Superior temporal gyrus (tissue), 1 donor: Measurements from ENCODE around the gene NR3C2.

Source experiments
- DNase-seq: peaks from one replicate; pipeline ENCODE4 v3.0.0-alpha.2; 2016; ENCODE audit errors: extremely low spot score

NR3C2 gene

GRCh38 chr4:148441986-148442831 lies at the start of gene NR3C2:
Gene NR3C2, minus strand, starts transcription at chr4:148442414.
- peak; percentile 99 for DNase-seq

GRCh38 chr4:148487181-148487580 lies 45.0 kb upstream of the NR3C2 start:
- DNase-seq = no peak

GRCh38 chr4:148481636-148482035 lies 39.4 kb upstream of the NR3C2 start:
- DNase-seq = no peak

GRCh38 chr4:148477276-148477675 lies 35.1 kb upstream of the NR3C2 start:
- no peak for DNase-seq

- DNase-seq = no peak
Observed at GRCh38 chr4:148469938-148470337, 27.7 kb upstream of the NR3C2 start.

GRCh38 chr4:148454835-148455234 lies 12.6 kb upstream of the NR3C2 start:
- no peak for DNase-seq

DNA sequence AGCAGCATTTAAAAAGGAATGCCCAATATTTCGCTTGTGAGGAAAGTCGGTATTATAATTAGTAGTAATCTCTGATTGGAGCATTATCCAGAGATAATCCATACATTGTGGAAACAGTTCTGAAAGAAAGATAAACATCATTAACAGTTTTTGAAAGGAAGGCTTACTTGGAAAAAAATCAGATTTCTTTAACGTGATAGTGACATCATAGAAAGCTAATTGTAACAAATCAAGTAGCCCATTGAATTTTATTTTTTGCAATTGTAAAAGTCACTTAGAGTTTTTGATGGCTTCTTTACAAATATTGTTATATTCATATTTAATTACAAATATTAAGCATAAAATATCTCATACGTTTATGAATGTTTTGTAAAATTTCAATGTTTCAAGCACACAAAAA lies 11.6 kb upstream of the NR3C2 start:
- no peak for DNase-seq

GRCh38 chr4:148452970-148453369 lies 10.8 kb upstream of the NR3C2 start:
- DNase-seq = no peak

DNA sequence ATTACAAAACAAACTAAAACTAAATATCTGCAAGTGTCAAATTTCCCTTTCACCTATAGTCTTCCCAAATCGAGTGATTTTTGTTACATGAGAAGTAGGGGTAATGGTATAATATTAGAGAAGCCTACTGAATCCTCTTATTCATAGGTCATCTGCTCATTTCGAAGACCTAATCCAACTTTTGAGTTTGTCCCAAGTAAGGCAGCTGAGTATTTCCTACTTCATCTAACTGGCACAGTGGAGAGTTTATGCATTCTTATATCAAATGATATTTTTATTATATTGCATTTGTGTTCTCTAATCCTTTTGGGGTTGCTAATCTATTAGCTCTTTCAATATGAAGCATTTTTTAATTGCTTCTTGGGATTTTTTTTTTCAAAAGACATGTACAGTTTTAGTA lies 7.7 kb upstream of the NR3C2 start:
- no peak for DNase-seq

DNA sequence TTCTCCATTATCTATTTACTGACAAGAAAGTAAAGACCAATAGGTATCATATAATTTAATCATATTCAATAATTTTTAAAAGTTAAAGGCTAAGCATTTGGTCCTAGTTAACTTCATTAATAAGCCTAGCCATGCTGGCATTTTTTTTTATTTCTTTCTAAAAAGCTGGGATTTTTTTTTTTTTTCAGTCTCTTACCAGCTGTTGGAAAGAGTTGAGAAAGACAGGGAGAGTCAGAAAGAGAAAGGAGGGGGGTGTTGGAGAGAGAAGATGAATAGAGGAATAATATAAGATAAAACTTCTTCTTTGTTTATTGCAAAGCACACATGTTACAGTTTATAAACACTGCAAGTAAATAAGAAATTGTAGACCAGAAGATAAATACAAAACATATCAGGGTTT lies 5.9 kb upstream of the NR3C2 start:
- DNase-seq = no peak

DNA sequence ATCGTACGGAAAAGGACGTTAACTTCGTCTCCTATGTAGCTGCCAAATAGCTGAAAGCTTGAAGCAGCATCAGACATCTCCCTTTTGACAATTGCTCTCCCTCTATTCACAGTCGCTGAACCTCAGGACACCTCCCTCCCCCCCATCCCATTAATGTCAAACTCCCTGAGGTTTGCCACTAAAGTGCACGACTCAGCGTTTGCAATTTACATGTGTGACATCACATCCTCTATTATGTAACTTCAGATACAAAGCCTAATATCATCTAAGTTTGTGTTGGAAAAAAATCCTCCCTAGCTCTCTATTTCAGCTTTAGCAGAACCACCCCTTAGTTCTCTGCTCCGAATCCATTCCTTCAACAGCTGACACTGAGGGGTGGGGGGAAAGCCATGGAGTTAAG lies 5.5 kb upstream of the NR3C2 start:
- no peak for DNase-seq

- no peak for DNase-seq
Observed at GRCh38 chr4:148445860-148446330, 3.7 kb upstream of the NR3C2 start.

- no peak for DNase-seq
Observed at GRCh38 chr4:148445071-148445859, 3.1 kb upstream of the NR3C2 start.

GRCh38 chr4:148444296-148445070 lies 2.3 kb upstream of the NR3C2 start:
- no peak for DNase-seq

DNA sequence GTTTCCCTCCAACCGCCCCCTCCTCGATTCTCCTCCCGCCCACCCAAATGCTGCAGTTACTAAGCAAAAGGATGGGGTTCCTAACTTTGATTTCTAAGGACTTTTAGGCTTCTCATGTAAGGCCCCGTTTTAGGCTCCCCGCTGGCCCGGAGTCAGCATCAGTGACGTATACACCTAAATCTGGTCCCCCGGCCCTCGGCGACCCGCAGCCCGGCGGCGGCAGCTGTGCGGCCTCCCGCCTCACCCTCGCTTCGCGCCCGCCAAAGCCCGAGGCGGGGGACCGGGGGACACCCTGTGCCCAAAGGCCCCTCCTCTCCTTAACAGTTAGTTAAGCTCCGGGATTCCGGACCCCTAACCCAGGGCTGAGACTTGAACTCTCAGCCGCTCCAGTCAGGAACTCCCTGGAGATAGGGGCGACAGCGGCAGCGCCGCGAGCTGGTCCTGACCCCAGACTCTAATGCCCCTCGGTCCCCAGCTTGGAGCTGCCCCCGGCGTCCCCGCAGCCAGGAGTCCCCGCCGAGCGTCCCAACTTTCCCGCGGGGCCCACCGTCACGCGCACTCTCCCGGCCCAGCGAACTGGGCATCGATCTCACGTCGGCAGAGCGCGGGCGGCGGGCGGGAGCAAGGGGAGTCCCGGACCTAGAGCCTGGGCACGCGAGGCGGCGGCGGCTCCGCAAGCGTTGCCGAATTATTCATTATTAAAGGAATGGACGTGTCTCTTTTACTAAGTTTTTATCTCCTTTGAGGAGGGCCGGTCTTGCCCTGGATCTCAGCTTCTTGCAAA lies 1.5 kb upstream of the NR3C2 start:
- DNase-seq = peak; percentile 32

- DNase-seq = peak; percentile 60
Observed at GRCh38 chr4:148442832-148443511, 758 bp upstream of the NR3C2 start.

DNA sequence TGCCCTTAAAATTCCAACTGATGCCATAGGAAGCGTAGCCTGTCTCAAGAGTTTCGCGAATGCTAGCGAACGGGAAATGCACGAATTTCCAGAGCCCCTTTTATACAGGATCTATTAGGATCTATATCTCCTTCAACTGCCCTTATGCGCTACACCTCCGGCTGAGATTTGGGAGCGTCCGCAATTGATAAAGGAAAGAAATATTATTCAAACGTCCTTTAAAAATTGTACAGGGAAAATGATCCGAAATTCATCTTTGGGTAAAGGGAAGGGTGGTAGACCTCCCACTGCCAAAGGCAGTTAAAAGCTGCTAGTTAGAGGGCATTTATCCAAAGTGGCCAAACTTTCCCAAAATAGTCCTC lies 609 bp downstream of the NR3C2 start:
- DNase-seq = peak; percentile 64

DNA sequence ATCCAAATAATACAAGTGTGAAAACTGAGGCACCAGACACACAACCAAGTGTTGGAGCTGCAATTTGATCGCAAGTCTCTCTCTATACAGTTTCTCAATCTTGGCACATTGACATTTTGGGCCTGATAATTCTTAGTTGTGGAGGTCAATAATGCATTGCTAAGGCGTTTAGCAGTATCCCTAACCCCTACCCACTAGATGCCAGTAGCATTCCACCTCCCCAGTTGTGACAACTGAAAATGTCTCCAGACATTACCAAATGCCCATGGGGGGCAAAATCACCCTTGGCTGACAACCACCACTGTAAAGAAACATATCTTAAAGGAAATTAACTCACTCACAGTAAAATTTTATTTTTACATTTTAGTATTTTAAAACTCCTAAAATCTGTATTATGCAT lies 4.2 kb downstream of the NR3C2 start:
- no peak for DNase-seq

- no peak for DNase-seq
Observed at GRCh38 chr4:148437439-148437838, 4.8 kb downstream of the NR3C2 start.

DNA sequence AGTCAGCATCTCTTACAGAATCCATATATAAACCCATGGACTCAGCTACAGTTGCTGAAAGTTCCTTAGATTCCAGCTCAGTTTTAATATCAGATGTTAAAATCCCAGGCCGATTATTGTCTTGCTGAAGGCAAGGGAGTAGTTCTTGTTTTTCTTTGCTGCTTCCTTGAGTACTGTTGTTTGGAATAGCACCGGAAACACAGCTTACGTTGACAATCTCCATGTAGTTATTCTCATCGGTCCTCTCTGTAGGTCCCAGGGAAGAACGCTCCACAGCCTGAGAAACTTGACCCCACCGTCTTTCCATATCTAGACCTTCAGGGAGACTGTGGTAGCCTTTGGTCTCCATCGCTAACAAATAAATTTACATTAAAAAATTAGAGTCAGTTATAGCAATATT lies 5.7 kb downstream of the NR3C2 start:
- no peak for DNase-seq
